IPS-NIHi7 (cell line): Measurements from ENCODE around the gene KDM4B.
"Not testable (repeated sequence)": the region's sequence is repeated elsewhere in the genome, so short reads cannot be mapped to it uniquely, and the experiment has no call there.

Source experiments
- DNase-seq: peaks from one replicate; pipeline ENCODE4 v3.0.0; 2012; ENCODE audit warnings: mixed read lengths; ENCODE audit errors: extremely low spot score

KDM4B gene

GRCh38 chr19:5195587-5195986 lies 226.7 kb downstream of the KDM4B start:
- DNase-seq, result not testable (repeated sequence)

GRCh38 chr19:5196832-5197231 lies 227.9 kb downstream of the KDM4B start:
- DNase-seq, result no peak

GRCh38 chr19:5200844-5201243 lies 231.9 kb downstream of the KDM4B start:
- no peak for DNase-seq

GRCh38 chr19:5202553-5202952 lies 233.6 kb downstream of the KDM4B start:
- no peak for DNase-seq
